ENCODE results near the gene NIPAL3.

DNA sequence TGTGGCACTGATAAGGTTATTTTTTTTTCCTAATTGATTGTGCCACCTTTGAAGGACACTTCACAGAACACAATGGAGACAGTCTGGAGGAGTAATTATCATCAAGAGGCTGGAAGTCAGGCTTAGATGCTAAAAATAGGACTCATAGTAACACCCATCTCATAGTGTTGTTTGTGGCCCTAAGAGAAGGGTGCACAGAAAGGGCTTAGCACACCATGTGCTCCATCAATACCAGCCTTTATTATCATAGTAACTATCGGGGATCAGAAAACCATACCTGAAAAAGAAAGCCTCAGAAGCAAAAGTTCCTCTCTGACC, 11.9 kb downstream of the NIPAL3 start:
- TF ChIP-seq CTCF (IDR thresholded peaks at IDR 0.05) (no peak), POLR2AphosphoS5 (IDR thresholded peaks at IDR 0.05) (no peak)

Measured in gastroesophageal sphincter (tissue), 3 donors.